Lung (tissue), 12 donors: ENCODE measurements around the gene CD300A. TPM values are rescaled to one million over a fixed set of nuclear protein-coding genes. Genes with fewer than 3 reads are reported as not detected.

Experiments
- ATAC-seq: fragments of 200-7000 bp; cut with Tn5 transposase; one replicate; pipeline ENCODE4 v1.9.1; 2020; ENCODE audit warnings: moderate number of reproducible peaks; ENCODE audit not compliant: insufficient read depth, low FRiP score
- DNase-seq, 3 donors: peaks; one replicate each; pipeline ENCODE4 v3.0.0-alpha.2; 2013 to 2017
- H3K27ac ChIP-seq, 2 donors: one replicate each; pipeline ENCODE4 v1.5.1; 2013; ENCODE audit warnings: mild to moderate bottlenecking in 2 of 2, moderate library complexity in 2 of 2, control low read depth in 1 of 2, inconsistent platforms in 1 of 2, low read depth in 1 of 2, low read length in 1 of 2
- H3K27me3 ChIP-seq, 3 donors: one replicate each; pipeline ENCODE4 v1.5.1; 2013; ENCODE audit warnings: low read length in 2 of 3; ENCODE audit not compliant: control insufficient read depth in 3 of 3, insufficient read depth in 3 of 3
- H3K36me3 ChIP-seq, 4 donors: one replicate each; pipeline ENCODE4 v1.5.1; 2013; ENCODE audit warnings: low read length in 4 of 4, mild to moderate bottlenecking in 1 of 4, moderate library complexity in 1 of 4; ENCODE audit not compliant: control insufficient read depth in 4 of 4, insufficient read depth in 4 of 4
- H3K4me1 ChIP-seq, 5 donors: one replicate each; pipeline ENCODE4 v1.5.1; 2013; ENCODE audit warnings: low read length in 5 of 5, mild to moderate bottlenecking in 2 of 5, moderate library complexity in 1 of 5; ENCODE audit not compliant: control insufficient read depth in 5 of 5, insufficient read depth in 5 of 5
- H3K4me3 ChIP-seq: one replicate; pipeline ENCODE4 v1.5.1; 2013; ENCODE audit warnings: mild to moderate bottlenecking, control low read depth, moderate library complexity
- H3K9ac ChIP-seq, 2 donors: one replicate each; pipeline ENCODE4 v1.5.1; 2013; ENCODE audit warnings: low read length in 2 of 2, control low read depth in 1 of 2; ENCODE audit not compliant: insufficient read depth in 1 of 2
- H3K9me3 ChIP-seq, 4 donors: one replicate each; pipeline ENCODE4 v1.5.1; 2013; ENCODE audit warnings: low read length in 3 of 4, mild to moderate bottlenecking in 1 of 4, moderate library complexity in 1 of 4; ENCODE audit not compliant: control insufficient read depth in 4 of 4, insufficient read depth in 3 of 4
- WGBS, 2 donors: extraction: QIAGEN DNeasy Blood & Tissue Kit; methylation state at CpG; one replicate each; pipeline ENCODE4 v1.1.7; 2013; 5-methylcytosine and 5-hydroxymethylcytosine counted together
- polyA plus RNA-seq, 2 donors: library from polyadenylated mRNA; stranded (reverse); fragments of 200-250 nt; gene quantifications; one replicate each; pipeline ENCODE4 v1.2.1, GENCODE V29; 2013
- total RNA-seq, 2 donors: library from RNA; depleted of rRNA in 1 of 2; stranded (reverse); fragments of >200 nt in 1 of 2; gene quantifications; one replicate each; pipeline ENCODE4 v1.2.1, GENCODE V29; 2014 to 2021
- TF ChIP-seq, protein P1 (sequence below): IDR thresholded peaks from 2 replicates; pipeline ENCODE4 v1.5.1; 2012; ENCODE audit warnings: mild to moderate bottlenecking; ENCODE audit errors: control extremely low read depth, extremely low read depth
- donor health status: control.
- donor health status: control.
- donor health status: Bipolar disorder and iron deficiency.
- donor health status: healthy.
- donor health status: DM: yes; HTN: yes; CAD: no.

The CD300A gene
- total and polyA plus RNA-seq, 4 donors, result 8.0 to 66.3 (median 16.9) TPM

DNA sequence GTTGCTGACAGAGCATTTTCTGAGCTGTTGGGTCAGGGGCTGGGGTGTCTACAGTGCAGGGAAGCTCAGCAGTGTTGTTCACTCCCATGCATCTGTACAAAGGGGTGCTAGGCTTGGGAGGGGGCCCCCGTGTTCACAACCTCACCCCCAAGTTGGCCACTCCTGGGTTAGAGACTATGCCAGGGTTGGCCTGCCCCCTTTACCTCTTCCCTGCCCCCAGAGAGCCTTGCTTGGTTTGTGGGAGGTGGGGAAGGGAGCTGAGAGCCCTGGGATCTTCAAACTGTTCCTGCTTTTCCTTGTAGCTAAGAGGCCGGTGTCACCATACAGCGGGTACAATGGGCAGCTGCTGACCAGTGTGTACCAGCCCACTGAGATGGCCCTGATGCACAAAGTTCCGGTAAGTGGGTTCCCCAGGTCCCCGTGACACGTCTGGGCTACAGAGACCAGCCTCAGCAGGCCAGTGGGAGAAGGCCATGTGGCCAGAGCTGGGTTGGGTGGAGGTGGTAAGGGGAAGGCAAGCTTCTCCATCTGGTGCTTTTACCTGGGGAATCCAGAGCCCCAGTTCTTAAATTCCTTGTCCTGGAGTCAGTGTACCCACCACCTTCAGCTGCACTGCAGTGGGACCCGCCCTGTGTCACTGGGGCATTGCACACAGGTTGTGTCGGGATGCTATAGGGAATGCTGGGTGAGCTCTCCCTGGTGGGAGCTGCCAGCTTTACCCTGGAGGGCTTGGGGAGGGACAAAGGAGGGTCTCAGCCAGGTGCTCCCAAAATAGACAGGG lies 22.7 kb upstream of the CD300A start:
- Histone ChIP-seq H3K9ac (peak overlapping the region in 1 of 2 donors; percentile 25), H3K27ac (peak overlapping the region in 1 of 2 donors; percentile 82), H3K4me3 (no peak overlapping the region), H3K9me3 (peaks cover 0 to 2% (median 0%) of the 10 kb centered on the region in 4 donors), H3K4me1 (peaks cover 0 to 43% (median 33%) of the 10 kb centered on the region in 5 donors), H3K36me3 (peaks cover 0 to 5% (median 0%) of the 10 kb centered on the region in 4 donors), H3K27me3 (no peaks in the 10 kb centered on the region)
- 70 to 82% methylated on average over 8 of the region's 8 CpGs for WGBS, 2 donors
- TF ChIP-seq, protein P1, sequence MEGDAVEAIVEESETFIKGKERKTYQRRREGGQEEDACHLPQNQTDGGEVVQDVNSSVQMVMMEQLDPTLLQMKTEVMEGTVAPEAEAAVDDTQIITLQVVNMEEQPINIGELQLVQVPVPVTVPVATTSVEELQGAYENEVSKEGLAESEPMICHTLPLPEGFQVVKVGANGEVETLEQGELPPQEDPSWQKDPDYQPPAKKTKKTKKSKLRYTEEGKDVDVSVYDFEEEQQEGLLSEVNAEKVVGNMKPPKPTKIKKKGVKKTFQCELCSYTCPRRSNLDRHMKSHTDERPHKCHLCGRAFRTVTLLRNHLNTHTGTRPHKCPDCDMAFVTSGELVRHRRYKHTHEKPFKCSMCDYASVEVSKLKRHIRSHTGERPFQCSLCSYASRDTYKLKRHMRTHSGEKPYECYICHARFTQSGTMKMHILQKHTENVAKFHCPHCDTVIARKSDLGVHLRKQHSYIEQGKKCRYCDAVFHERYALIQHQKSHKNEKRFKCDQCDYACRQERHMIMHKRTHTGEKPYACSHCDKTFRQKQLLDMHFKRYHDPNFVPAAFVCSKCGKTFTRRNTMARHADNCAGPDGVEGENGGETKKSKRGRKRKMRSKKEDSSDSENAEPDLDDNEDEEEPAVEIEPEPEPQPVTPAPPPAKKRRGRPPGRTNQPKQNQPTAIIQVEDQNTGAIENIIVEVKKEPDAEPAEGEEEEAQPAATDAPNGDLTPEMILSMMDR, result no peak
- ATAC-seq (no peak), DNase-seq (no peak)

DNA sequence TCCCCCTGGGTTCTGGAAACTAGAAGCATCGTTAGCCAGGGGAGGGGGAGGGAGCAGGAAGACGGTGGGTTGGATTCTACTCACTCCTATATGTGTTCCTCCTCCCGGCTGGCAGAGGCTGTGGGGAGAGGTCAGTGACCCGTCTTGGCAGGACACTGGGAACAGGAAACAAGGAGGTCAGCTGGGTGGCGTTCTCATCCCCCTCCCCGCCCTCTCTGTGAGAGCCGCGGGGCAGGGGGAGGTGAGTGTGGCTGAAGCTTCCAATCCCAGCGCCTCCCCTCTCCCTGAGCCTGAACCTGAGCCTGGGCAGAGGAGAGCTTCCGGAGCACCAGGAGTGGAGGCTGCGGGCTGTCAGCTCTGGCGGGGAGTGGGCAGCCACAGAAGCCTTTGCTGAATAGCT lies 22.0 kb upstream of the CD300A start:
- H3K27ac ChIP-seq, result peak overlapping the region in 1 of 2 donors; percentile 82
- H3K9ac ChIP-seq, result no peak overlapping the region
- DNase-seq, result peak; percentile 86 to 92 (median 87)
- 36 to 38% methylated on average over 10 to 12 of the region's 12 CpGs for WGBS, 2 donors
- no peak overlapping the region for H3K4me3 ChIP-seq
- no peak for ATAC-seq
- H3K36me3 ChIP-seq, result peaks cover 0 to 5% (median 0%) of the 10 kb centered on the region in 4 donors
- no peaks in the 10 kb centered on the region for H3K27me3 ChIP-seq
- no peaks in the 10 kb centered on the region for H3K9me3 ChIP-seq
- peaks cover 0 to 43% (median 33%) of the 10 kb centered on the region in 5 donors for H3K4me1 ChIP-seq
- TF ChIP-seq, protein P1, result no peak

DNA sequence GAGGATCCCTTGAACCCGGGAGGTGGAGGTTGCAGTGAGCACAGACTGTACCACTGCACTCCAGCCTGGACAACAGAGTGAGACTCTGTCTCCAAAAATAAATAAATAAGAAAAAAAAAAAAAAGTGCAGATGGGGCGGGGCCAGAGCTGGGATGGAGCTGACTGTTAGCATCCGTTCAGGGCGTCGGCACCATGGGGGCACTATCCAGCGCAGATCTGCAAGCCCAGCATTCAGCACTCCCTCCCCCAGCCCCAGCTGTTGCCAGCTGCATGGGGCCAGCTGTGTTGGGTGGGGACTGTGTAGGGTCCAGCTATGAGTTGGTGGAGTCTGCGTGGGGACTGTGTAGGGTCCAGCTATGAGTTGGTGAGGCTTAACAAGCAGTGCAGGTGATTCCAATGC lies 21.3 kb upstream of the CD300A start:
- 86 to 91% methylated on average over 7 of the region's 7 CpGs for WGBS, 2 donors
- Histone ChIP-seq H3K4me1 (peaks cover 0 to 43% (median 33%) of the 10 kb centered on the region in 5 donors), H3K4me3 (no peak overlapping the region), H3K9me3 (no peaks in the 10 kb centered on the region), H3K36me3 (peaks cover 0 to 5% (median 0%) of the 10 kb centered on the region in 4 donors), H3K27ac (peak overlapping the region in 1 of 2 donors; percentile 32), H3K27me3 (no peaks in the 10 kb centered on the region), H3K9ac (no peak overlapping the region)
- TF ChIP-seq, protein P1, result no peak
- ATAC-seq, result no peak
- peak in 2 of 3 donors; percentile 48 to 51 for DNase-seq
